Uterus (tissue), 2 donors: ENCODE measurements around the gene WDR44.
"Not testable (repeated sequence)": the region's sequence is repeated elsewhere in the genome, so short reads cannot be mapped to it uniquely, and the experiment has no call there.

Experiments used
- CTCF ChIP-seq, 4 experiments: fragments of 200-600 bp in 2 of 4; fragments of 450-650 bp in 2 of 4; sonication (generic) in 2 of 4; IDR thresholded peaks; one replicate each; pipeline ENCODE4 v1.5.1; 2016 to 2019; ENCODE audit warnings: antibody characterized with exemption in 4 of 4, mild to moderate bottlenecking in 2 of 4, moderate library complexity in 1 of 4
- POLR2A ChIP-seq, 2 donors: fragments of 450-650 bp; IDR thresholded peaks; one replicate each; pipeline ENCODE4 v1.6.1; 2016; ENCODE audit warnings: antibody characterized with exemption in 2 of 2, mild to moderate bottlenecking in 1 of 2, moderate library complexity in 1 of 2

GRCh38 chrX:118305827-118306226 lies 40.1 kb upstream of the WDR44 start:
- not testable (repeated sequence) for TF ChIP-seq CTCF, POLR2A (IDR thresholded peaks at IDR 0.05)
